ENCODE results near the gene SH3RF1. TPM values are rescaled to one million over a fixed set of nuclear protein-coding genes. Genes with fewer than 3 reads are reported as not detected.
A peak's percentile ranks its signal among the peaks of the same experiment; 100 is the strongest.

The SH3RF1 gene
- total and polyA plus RNA-seq, 4 donors = 5.3 to 33.1 (median 16.3) TPM

- Histone ChIP-seq H3K9ac (ENCODE audit: insufficient read depth in 1 of 2, low read length in 2 of 2) (no peak overlapping the region), H3K36me3 (ENCODE audit: control insufficient read depth in 4 of 4, insufficient read depth in 4 of 4, low read length in 4 of 4) (no peaks in the 10 kb centered on the region), H3K27ac (ENCODE audit: low read depth in 1 of 2, low read length in 1 of 2) (peak overlapping the region in 1 of 2 donors; percentile 65), H3K27me3 (ENCODE audit: control insufficient read depth in 3 of 3, insufficient read depth in 3 of 3, low read length in 2 of 3) (no peaks in the 10 kb centered on the region), H3K4me1 (ENCODE audit: control insufficient read depth in 5 of 5, insufficient read depth in 5 of 5, low read length in 5 of 5) (peaks cover 4 to 24% (median 10%) of the 10 kb centered on the region in 5 donors), H3K4me3 (no peak overlapping the region), H3K9me3 (ENCODE audit: control insufficient read depth in 4 of 4, insufficient read depth in 3 of 4, low read length in 3 of 4) (no peaks in the 10 kb centered on the region)
- no peak for TF ChIP-seq CTCF (IDR thresholded peaks at IDR 0.05; ENCODE audit: control extremely low read depth, extremely low read depth)
- WGBS, 2 donors = 54 to 61% methylated on average over 7 of the region's 7 CpGs
- DNase-seq = peak; percentile 37 to 60 (median 51)
- no peak for ATAC-seq (ENCODE audit: insufficient read depth, low FRiP score)
Measured at GRCh38 chr4:169050284-169050683, 220.5 kb downstream of the SH3RF1 start.

GRCh38 chr4:169048868-169049414 is 221.8 kb downstream of the SH3RF1 start:
- peaks cover 4 to 24% (median 10%) of the 10 kb centered on the region in 5 donors for H3K4me1 ChIP-seq (ENCODE audit: control insufficient read depth in 5 of 5, insufficient read depth in 5 of 5, low read length in 5 of 5)
- H3K36me3 ChIP-seq (ENCODE audit: control insufficient read depth in 4 of 4, insufficient read depth in 4 of 4, low read length in 4 of 4) = no peaks in the 10 kb centered on the region
- no peak for TF ChIP-seq CTCF (IDR thresholded peaks at IDR 0.05; ENCODE audit: control extremely low read depth, extremely low read depth)
- 98% methylated on average over 9 of the region's 9 CpGs for WGBS, 2 donors
- H3K27ac ChIP-seq (ENCODE audit: low read depth in 1 of 2, low read length in 1 of 2) = no peak overlapping the region
- no peak for ATAC-seq (ENCODE audit: insufficient read depth, low FRiP score)
- no peak overlapping the region for H3K4me3 ChIP-seq
- H3K9ac ChIP-seq (ENCODE audit: insufficient read depth in 1 of 2, low read length in 2 of 2) = no peak overlapping the region
- DNase-seq = no peak
- no peaks in the 10 kb centered on the region for H3K9me3 ChIP-seq (ENCODE audit: control insufficient read depth in 4 of 4, insufficient read depth in 3 of 4, low read length in 3 of 4)
- no peaks in the 10 kb centered on the region for H3K27me3 ChIP-seq (ENCODE audit: control insufficient read depth in 3 of 3, insufficient read depth in 3 of 3, low read length in 2 of 3)

GRCh38 chr4:169047956-169048355 is 222.8 kb downstream of the SH3RF1 start:
- Histone ChIP-seq H3K27me3 (ENCODE audit: control insufficient read depth in 3 of 3, insufficient read depth in 3 of 3, low read length in 2 of 3) (no peaks in the 10 kb centered on the region), H3K4me1 (ENCODE audit: control insufficient read depth in 5 of 5, insufficient read depth in 5 of 5, low read length in 5 of 5) (peaks cover 4 to 24% (median 10%) of the 10 kb centered on the region in 5 donors), H3K27ac (ENCODE audit: low read depth in 1 of 2, low read length in 1 of 2) (no peak overlapping the region), H3K36me3 (ENCODE audit: control insufficient read depth in 4 of 4, insufficient read depth in 4 of 4, low read length in 4 of 4) (no peaks in the 10 kb centered on the region), H3K9ac (ENCODE audit: insufficient read depth in 1 of 2, low read length in 2 of 2) (no peak overlapping the region), H3K9me3 (ENCODE audit: control insufficient read depth in 4 of 4, insufficient read depth in 3 of 4, low read length in 3 of 4) (no peaks in the 10 kb centered on the region), H3K4me3 (no peak overlapping the region)
- peak in 2 of 3 donors; percentile 36 to 61 for DNase-seq
- ATAC-seq (ENCODE audit: insufficient read depth, low FRiP score) = no peak
- 86% methylated on average over 4 of the region's 4 CpGs for WGBS, 2 donors
- no peak for TF ChIP-seq CTCF (IDR thresholded peaks at IDR 0.05; ENCODE audit: control extremely low read depth, extremely low read depth)

Measured in lung (tissue), 12 donors.